GM04504 (cell line): ENCODE measurements around the gene SRPK2.
A peak's percentile ranks its signal among the peaks of the same experiment; 100 is the strongest.
"Not testable (repeated sequence)": the region's sequence is repeated elsewhere in the genome, so short reads cannot be mapped to it uniquely, and the experiment has no call there.

Source experiments
- DNase-seq: peaks from one replicate; pipeline ENCODE4 v3.0.0-alpha.2; 2012; ENCODE audit warnings: low read depth

The SRPK2 gene

GRCh38 chr7:105304040-105304895 is 84.5 kb downstream of the SRPK2 start:
- peak; percentile 17 for DNase-seq

GRCh38 chr7:105300587-105300986 is 88.1 kb downstream of the SRPK2 start:
- DNase-seq = not testable (repeated sequence)

- no peak for DNase-seq
Observed at GRCh38 chr7:105298439-105298894, 90.3 kb downstream of the SRPK2 start.

- no peak for DNase-seq
Observed at GRCh38 chr7:105297985-105298384, 90.7 kb downstream of the SRPK2 start.

GRCh38 chr7:105297309-105297708 is 91.4 kb downstream of the SRPK2 start:
- no peak for DNase-seq

- DNase-seq = no peak
Observed at GRCh38 chr7:105296491-105296890, 92.2 kb downstream of the SRPK2 start.

GRCh38 chr7:105295596-105296352 is 92.9 kb downstream of the SRPK2 start:
- DNase-seq = no peak

GRCh38 chr7:105294482-105294881 is 94.2 kb downstream of the SRPK2 start:
- DNase-seq = not testable (repeated sequence)

- DNase-seq = no peak
Observed at GRCh38 chr7:105289704-105290103, 99.0 kb downstream of the SRPK2 start.

- DNase-seq = no peak
Observed at GRCh38 chr7:105286441-105286840, 102.3 kb downstream of the SRPK2 start.

GRCh38 chr7:105285118-105285874 is 103.4 kb downstream of the SRPK2 start:
- DNase-seq = no peak

- DNase-seq = no peak
Observed at GRCh38 chr7:105284014-105284413, 104.7 kb downstream of the SRPK2 start.

- DNase-seq = no peak
Observed at GRCh38 chr7:105281966-105282365, 106.8 kb downstream of the SRPK2 start.

GRCh38 chr7:105279688-105280007 is 109.1 kb downstream of the SRPK2 start:
- DNase-seq = no peak

- DNase-seq = no peak
Observed at GRCh38 chr7:105278973-105279687, 109.6 kb downstream of the SRPK2 start.

- DNase-seq = no peak
Observed at GRCh38 chr7:105278565-105278964, 110.2 kb downstream of the SRPK2 start.

GRCh38 chr7:105277341-105277740 is 111.4 kb downstream of the SRPK2 start:
- DNase-seq = no peak

- no peak for DNase-seq
Observed at GRCh38 chr7:105270117-105270516, 118.6 kb downstream of the SRPK2 start.

GRCh38 chr7:105269397-105269796 is 119.3 kb downstream of the SRPK2 start:
- no peak for DNase-seq

- peak; percentile 36 for DNase-seq
Observed at GRCh38 chr7:105268511-105269392, 120.0 kb downstream of the SRPK2 start.

- no peak for DNase-seq
Observed at GRCh38 chr7:105268056-105268455, 120.7 kb downstream of the SRPK2 start.
